Femur (tissue), 1 donor: Measurements from ENCODE around the gene ZNF512B.
"Not testable (repeated sequence)": the region's sequence is repeated elsewhere in the genome, so short reads cannot be mapped to it uniquely, and the experiment has no call there.

ENCODE experiments used
- DNase-seq: peaks from one replicate; pipeline ENCODE4 v3.0.0-alpha.2; 2017

The ZNF512B gene

GRCh38 chr20:63969838-63970713 lies at the start of gene ZNF512B:
Gene ZNF512B, minus strand, starts transcription at chr20:63969930. Its CDS starts 1,980 bp downstream, at chr20:63967950.
- peak; percentile 82 for DNase-seq

GRCh38 chr20:64015635-64016034 lies 45.9 kb upstream of the ZNF512B start:
- DNase-seq = no peak

GRCh38 chr20:64012385-64013154 lies 42.8 kb upstream of the ZNF512B start:
- DNase-seq = not testable (repeated sequence)

- no peak for DNase-seq
Measured at GRCh38 chr20:64011366-64011779, 41.6 kb upstream of the ZNF512B start.

GRCh38 chr20:64010711-64011237 lies 41.0 kb upstream of the ZNF512B start:
- no peak for DNase-seq

GRCh38 chr20:64009811-64010387 lies 40.2 kb upstream of the ZNF512B start:
- DNase-seq = no peak

- no peak for DNase-seq
Measured at GRCh38 chr20:64006902-64007301, 37.2 kb upstream of the ZNF512B start.

GRCh38 chr20:64006490-64006889 lies 36.8 kb upstream of the ZNF512B start:
- no peak for DNase-seq

GRCh38 chr20:64005394-64005793 lies 35.7 kb upstream of the ZNF512B start:
- DNase-seq = no peak

GRCh38 chr20:64003960-64004725 lies 34.4 kb upstream of the ZNF512B start:
- DNase-seq = no peak

GRCh38 chr20:64001607-64002011 lies 31.9 kb upstream of the ZNF512B start:
- DNase-seq = no peak

- DNase-seq = no peak
Measured at GRCh38 chr20:64000906-64001305, 31.2 kb upstream of the ZNF512B start.

GRCh38 chr20:63982937-63983336 lies 13.2 kb upstream of the ZNF512B start:
- no peak for DNase-seq

GRCh38 chr20:63980806-63981728 lies 11.3 kb upstream of the ZNF512B start, which contains the start of gene PRPF6:
Gene PRPF6, plus strand, starts transcription at chr20:63981132. Its CDS starts 114 bp downstream, at chr20:63981246.
- peak; percentile 97 for DNase-seq

- no peak for DNase-seq
Measured at GRCh38 chr20:63980317-63980805, 10.6 kb upstream of the ZNF512B start.

- DNase-seq = peak; percentile 84
Measured at GRCh38 chr20:63979557-63980316, 10.0 kb upstream of the ZNF512B start, which contains the start of gene SAMD10. Gene SAMD10, minus strand, starts transcription at chr20:63979642. Its CDS starts 175 bp downstream, at chr20:63979467.

GRCh38 chr20:63979229-63979556 lies 9.5 kb upstream of the ZNF512B start:
- peak; percentile 32 for DNase-seq

- peak; percentile 62 for DNase-seq
Measured at GRCh38 chr20:63978319-63979228, 8.8 kb upstream of the ZNF512B start.

- no peak for DNase-seq
Measured at GRCh38 chr20:63977739-63978276, 8.1 kb upstream of the ZNF512B start.
